Omental fat pad (tissue), 4 donors: Measurements from ENCODE around the gene NFIX. TPM values are rescaled to one million over a fixed set of nuclear protein-coding genes. Genes with fewer than 3 reads are reported as not detected.
A peak's percentile ranks its signal among the peaks of the same experiment; 100 is the strongest.

ENCODE experiments used
- ATAC-seq: fragments of 150-250 bp; one replicate; pipeline ENCODE4 v1.9.1; 2016; ENCODE audit warnings: mild to moderate bottlenecking, moderate library complexity; ENCODE audit not compliant: low FRiP score
- DNase-seq: peaks from one replicate; pipeline ENCODE4 v3.0.0-alpha.2; 2019; ENCODE audit warnings: low spot score
- total RNA-seq, 4 donors: library from RNA; depleted of rRNA; stranded (reverse); fragments of >200 nt; gene quantifications; one replicate each; pipeline ENCODE4 v1.1.0, GENCODE V29; 2016
- TF ChIP-seq, protein P1 (sequence below), 3 donors: fragments of 450-650 bp; IDR thresholded peaks; one replicate each; pipeline ENCODE4 v1.5.1; 2016 to 2017; ENCODE audit warnings: antibody characterized with exemption in 3 of 3, mild to moderate bottlenecking in 3 of 3, moderate library complexity in 2 of 3

NFIX gene
- total RNA-seq, 4 donors from 2014 or later: 39.5 to 53.1 (median 43.0) TPM

DNA sequence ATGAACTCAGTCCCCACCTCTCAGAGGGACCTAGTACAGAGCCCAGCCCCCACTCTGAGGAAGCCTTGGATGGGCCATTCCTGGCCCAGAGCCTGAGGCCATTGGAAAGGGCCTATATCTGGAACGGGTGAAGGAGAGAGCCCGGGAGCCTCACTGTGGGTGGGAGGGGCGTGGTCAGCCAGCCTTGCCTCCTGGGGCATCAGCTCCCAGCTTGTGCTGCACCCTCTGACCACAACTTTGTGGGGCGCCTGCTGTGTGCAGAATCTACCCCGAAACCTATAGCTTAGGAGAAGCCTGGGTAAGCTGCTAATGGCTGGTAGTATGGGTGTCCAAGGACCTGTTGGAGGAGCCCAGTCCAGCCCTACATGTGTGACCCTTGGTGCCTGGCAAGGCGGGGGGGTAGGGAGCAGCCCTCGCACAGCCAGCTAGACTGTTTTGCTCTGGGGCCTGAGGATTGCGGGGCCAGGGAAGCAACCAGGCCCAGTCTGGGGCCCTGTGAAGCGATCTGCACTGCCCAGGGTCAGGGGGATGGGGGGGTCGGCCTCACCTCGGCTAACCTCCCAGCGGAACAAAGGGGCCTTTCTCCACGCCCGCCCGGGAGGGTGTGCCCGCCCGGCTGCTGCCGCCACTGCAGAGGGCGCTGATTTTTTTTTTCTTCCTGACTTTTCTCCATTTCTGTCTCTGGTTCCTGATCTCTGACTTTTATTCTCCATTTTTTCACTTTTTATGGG lies 65.1 kb downstream of the NFIX start:
- no peak for DNase-seq
- TF ChIP-seq, protein P1, sequence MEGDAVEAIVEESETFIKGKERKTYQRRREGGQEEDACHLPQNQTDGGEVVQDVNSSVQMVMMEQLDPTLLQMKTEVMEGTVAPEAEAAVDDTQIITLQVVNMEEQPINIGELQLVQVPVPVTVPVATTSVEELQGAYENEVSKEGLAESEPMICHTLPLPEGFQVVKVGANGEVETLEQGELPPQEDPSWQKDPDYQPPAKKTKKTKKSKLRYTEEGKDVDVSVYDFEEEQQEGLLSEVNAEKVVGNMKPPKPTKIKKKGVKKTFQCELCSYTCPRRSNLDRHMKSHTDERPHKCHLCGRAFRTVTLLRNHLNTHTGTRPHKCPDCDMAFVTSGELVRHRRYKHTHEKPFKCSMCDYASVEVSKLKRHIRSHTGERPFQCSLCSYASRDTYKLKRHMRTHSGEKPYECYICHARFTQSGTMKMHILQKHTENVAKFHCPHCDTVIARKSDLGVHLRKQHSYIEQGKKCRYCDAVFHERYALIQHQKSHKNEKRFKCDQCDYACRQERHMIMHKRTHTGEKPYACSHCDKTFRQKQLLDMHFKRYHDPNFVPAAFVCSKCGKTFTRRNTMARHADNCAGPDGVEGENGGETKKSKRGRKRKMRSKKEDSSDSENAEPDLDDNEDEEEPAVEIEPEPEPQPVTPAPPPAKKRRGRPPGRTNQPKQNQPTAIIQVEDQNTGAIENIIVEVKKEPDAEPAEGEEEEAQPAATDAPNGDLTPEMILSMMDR (IDR thresholded peaks at IDR 0.05): no peak
- no peak for ATAC-seq

DNA sequence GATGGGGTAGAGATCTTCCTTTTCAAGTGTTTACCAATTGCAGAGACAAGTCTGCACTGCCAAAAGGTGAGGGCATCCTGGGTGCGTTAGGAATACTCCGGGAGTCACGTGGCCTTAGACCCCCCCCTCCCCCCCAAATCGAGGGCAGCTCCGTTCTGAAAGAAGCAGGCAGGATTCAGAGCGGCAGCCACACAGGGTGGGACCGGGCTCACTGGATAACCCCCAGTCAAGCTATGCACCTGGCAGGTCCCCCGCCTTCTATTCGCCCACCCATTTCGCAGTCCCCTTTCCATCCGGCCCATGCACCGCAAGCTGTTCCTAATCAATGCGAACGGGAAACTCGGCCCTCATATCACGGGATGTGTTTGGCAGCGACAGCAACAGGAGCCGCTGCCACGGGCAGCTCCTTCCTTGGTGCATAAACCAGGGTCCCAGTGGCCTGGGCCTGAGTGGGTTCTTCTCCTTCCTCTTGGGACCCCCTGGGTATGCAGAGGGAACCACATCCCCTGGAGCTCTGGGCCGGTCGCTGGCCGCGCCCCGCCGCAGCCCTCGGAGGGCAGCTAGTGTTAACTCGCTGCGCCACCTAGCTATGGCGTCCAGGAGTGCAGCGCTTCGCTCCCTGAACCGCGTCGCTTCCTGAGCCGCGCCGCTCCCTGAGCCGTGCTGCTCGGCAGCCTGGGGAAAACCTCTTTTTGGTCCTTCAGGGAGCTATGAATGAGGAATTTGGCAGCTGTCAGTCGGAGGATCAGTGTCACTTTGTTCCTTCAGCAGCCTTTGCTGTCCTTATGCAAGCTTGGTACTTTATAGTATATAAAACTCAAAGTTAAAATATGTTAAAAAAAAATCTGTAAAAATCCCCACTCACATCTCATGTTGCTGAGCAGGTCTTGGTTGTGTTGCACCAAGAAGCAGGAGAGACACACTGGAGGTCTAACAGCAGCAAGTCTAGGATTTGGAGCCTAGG lies 66.0 kb downstream of the NFIX start:
- DNase-seq: peak; percentile 72
- ATAC-seq: peak; percentile 71

DNA sequence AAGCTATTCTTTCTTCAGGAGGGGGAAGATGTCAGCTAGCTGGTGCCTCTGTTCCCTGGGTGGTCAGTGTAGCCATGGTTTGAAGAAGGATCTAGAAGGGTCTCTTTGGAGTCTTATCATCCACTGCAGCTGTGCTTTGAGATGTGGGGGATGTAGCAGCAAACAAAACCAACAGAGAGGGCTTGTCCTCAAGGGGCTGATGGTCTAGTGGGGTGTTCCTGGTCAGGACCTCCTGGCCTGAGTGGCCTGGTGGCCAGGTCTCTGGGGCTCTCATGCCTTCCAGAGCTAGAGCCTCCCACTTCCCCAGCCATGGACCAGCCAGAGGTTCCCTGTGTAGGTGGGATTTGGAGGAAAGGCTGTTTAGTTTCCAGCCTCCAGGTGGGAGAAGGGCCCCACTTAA lies 67.0 kb downstream of the NFIX start:
- ATAC-seq (no peak), DNase-seq (no peak)
- TF ChIP-seq, protein P1 (IDR thresholded peaks at IDR 0.05): no peak

More for the DNA sequence above, 66.0 kb downstream of the NFIX start:
- TF ChIP-seq, protein P1 (IDR thresholded peaks at IDR 0.05): peak in 1 of 3 donors; percentile 63

DNA sequence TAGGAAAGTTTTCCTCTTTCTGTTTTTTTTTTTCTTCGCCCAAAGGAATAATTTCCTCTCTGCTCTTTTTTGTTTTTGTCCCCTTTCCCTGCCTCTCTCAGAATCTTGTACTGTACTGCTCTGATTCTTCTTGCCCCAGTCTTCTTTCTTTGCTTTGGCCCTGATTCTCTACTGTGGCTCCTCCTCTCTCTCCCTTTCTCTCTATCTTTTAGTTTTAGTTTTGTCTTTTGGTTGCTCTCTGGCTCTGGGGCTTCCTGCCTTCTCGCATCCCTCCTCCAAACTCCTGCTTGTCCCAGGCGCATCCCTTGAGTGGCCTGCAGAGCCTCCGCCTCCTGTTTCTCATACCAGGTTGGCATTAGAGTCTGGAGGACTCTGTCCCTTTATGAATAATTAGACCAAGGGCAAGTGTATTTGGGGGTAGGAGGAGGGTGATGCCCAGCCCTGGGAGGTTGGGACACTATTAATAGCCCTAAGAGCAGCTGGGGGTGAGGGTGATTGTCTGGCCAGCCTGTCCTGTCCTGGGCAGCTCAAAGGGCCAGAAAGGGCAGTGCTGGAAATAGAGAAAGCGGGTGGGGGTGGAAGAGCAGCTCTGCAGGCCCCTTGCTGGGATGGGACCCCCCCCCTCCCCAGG lies 68.3 kb downstream of the NFIX start:
- DNase-seq (no peak), ATAC-seq (no peak)
- TF ChIP-seq, protein P1 (IDR thresholded peaks at IDR 0.05): no peak

DNA sequence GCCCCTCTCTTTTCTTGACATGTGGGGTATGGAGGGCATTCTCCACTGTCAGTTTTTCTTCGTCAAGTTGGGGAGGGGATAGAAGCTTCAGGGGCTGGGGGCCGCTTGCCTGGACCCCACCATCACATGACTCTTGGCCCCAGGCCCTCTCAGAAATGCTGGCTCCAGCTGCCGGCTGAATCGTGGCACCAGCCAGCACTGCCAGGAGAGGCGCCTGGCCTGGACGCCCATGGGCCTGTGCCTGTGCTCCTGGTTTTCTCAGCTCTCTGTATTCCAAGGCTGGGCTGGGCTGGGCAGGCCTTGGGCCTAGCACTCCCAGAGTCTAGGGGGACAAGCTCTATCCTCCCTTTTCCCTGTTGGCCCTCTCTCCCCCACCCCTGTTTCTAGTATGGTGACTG lies 68.8 kb downstream of the NFIX start:
- TF ChIP-seq, protein P1 (IDR thresholded peaks at IDR 0.05): no peak
- no peak for DNase-seq
- no peak for ATAC-seq

DNA sequence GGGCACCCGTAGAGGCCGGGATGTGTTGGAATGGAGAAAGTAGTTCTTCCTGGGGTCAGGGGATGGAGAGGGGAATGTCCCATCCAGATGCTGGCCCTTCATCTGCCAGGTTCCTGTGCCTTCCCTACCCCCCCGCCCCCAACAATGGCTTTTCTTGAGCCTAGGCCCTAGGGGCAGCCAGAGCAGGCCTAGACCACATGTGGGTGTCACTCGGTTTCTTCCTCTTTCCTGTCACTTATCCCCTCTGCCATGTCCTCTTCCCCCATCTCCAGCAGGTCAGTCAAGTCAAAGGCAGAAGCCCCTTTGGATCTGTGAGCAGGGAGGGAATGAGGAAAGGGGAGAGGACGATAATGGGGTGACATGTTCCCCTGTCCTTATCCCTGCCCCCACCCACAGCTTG lies 71.0 kb downstream of the NFIX start:
- TF ChIP-seq, protein P1 (IDR thresholded peaks at IDR 0.05): no peak
- ATAC-seq (no peak), DNase-seq (no peak)
